Psoas muscle (tissue), 8 donors: ENCODE data around the gene SLC16A12. TPM values are rescaled to one million over a fixed set of nuclear protein-coding genes. Genes with fewer than 3 reads are reported as not detected.

ENCODE experiments used
- ATAC-seq, 4 donors: fragments of 200-7000 bp; cut with Tn5 transposase; one replicate each; pipeline ENCODE4 v1.9.1; 2020; ENCODE audit warnings: moderate library complexity in 3 of 4, mild to moderate bottlenecking in 2 of 4
- DNase-seq, 2 donors: peaks; one replicate each; pipeline ENCODE4 v3.0.0-alpha.2; 2020
- H3K27ac ChIP-seq: fragments of 200-600 bp; one replicate; pipeline ENCODE4 v1.8.0; 2022
- H3K27me3 ChIP-seq, 3 donors: fragments of 200-600 bp in 1 of 3; one replicate each; pipeline versions ENCODE4 v1.6.1 to v1.8.0; 2013 to 2022; ENCODE audit warnings: low read length in 2 of 3, mild to moderate bottlenecking in 2 of 3, moderate library complexity in 1 of 3; ENCODE audit not compliant: insufficient read depth in 3 of 3
- H3K36me3 ChIP-seq, 2 donors: fragments of 200-600 bp in 1 of 2; one replicate each; pipeline versions ENCODE4 v1.6.1 to v1.8.0; 2013 to 2022; ENCODE audit warnings: low read depth in 1 of 2, mild to moderate bottlenecking in 1 of 2, moderate library complexity in 1 of 2; ENCODE audit not compliant: insufficient read depth in 1 of 2
- H3K4me1 ChIP-seq: fragments of 200-600 bp; one replicate; pipeline ENCODE4 v1.8.0; 2022
- H3K4me3 ChIP-seq: fragments of 200-600 bp; one replicate; pipeline ENCODE4 v1.8.0; 2022; ENCODE audit warnings: mild to moderate bottlenecking
- H3K9me3 ChIP-seq: fragments of 200-600 bp; one replicate; pipeline ENCODE4 v1.8.0; 2022
- WGBS, 3 donors: extraction: QIAGEN DNeasy Blood & Tissue Kit; methylation state at CpG; one replicate each; pipeline versions ENCODE4 v1.1.6 to v1.1.7; 2013; 5-methylcytosine and 5-hydroxymethylcytosine counted together
- intact Hi-C, 2 donors: fragments of 100-400 bp; cut with DNase I; formaldehyde crosslinking; loops; one replicate each; pipeline versions ENCODE4 v1.11.0 to v1.14.2; 2022
- polyA plus RNA-seq, 3 donors: library from polyadenylated mRNA; stranded (reverse); fragments of 200-250 nt; gene quantifications; one replicate each; pipeline ENCODE4 v1.2.3, GENCODE V29; 2013
- total RNA-seq, 4 donors: library from RNA; stranded (reverse); fragmentation: NEBNext Ultra II Directional in 2 of 4; extraction: Animal tissue kit (Norgen Biotek cat#: 25700) in 2 of 4; gene quantifications; one replicate each; pipeline versions ENCODE4 v1.2.1 to v1.2.4, GENCODE V29; 2021 to 2023
- TF ChIP-seq, protein P1 (sequence below): fragments of 200-600 bp; IDR thresholded peaks from one replicate; pipeline ENCODE4 v1.8.0; 2022; ENCODE audit warnings: antibody characterized with exemption
- donor health status: healthy with polysubstance abuse.
- donor health status: DM: no; HTN: no; CAD: no; lungs with moderate emphysema.
- donor health status: Bipolar disorder and iron deficiency.
- donor health status: healthy.
- donor health status: DM: yes; HTN: yes; CAD: no.
- donor health status: DM: no; HTN: no; CAD: no.
- donor health status: DM: no; HTN: no; CAD: no.
- donor health status: DM: yes; HTN: yes; CAD: no.

SLC16A12 gene
- total and polyA plus RNA-seq, 7 donors, result 0.74 to 1.9 (median 1.2) TPM

GRCh38 chr10:89382757-89383156 is 152.6 kb downstream of the SLC16A12 start:
- Histone ChIP-seq H3K27ac (no peak overlapping the region), H3K36me3 (no peaks in the 10 kb centered on the region), H3K4me3 (no peak overlapping the region), H3K4me1 (no peaks in the 10 kb centered on the region), H3K27me3 (no peaks in the 10 kb centered on the region), H3K9me3 (no peaks in the 10 kb centered on the region)
- WGBS, 3 donors, result 90 to 96% (median 93%) methylated on average over 1 of the region's 1 CpG
- TF ChIP-seq, protein P1, sequence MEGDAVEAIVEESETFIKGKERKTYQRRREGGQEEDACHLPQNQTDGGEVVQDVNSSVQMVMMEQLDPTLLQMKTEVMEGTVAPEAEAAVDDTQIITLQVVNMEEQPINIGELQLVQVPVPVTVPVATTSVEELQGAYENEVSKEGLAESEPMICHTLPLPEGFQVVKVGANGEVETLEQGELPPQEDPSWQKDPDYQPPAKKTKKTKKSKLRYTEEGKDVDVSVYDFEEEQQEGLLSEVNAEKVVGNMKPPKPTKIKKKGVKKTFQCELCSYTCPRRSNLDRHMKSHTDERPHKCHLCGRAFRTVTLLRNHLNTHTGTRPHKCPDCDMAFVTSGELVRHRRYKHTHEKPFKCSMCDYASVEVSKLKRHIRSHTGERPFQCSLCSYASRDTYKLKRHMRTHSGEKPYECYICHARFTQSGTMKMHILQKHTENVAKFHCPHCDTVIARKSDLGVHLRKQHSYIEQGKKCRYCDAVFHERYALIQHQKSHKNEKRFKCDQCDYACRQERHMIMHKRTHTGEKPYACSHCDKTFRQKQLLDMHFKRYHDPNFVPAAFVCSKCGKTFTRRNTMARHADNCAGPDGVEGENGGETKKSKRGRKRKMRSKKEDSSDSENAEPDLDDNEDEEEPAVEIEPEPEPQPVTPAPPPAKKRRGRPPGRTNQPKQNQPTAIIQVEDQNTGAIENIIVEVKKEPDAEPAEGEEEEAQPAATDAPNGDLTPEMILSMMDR, result no peak
- ATAC-seq (no peak), DNase-seq (no peak)
- intact Hi-C loops, result loop anchor here in 1 of 2 donors (5.0 kb wide), 1 partner anchor 1365 kb away; no protein-coding TSS in a partner anchor

Other genes starting within 250 kb of the SLC16A12 start
- gene IFIT2, start 233.5 kb downstream of the SLC16A12 start, total RNA-seq, result 1 to 10 TPM; 1.2 to 4.2 (median 1.6) TPM
- 1 to 10 TPM; 1.2 to 1.4 (median 1.3) TPM for gene IFIT2, start 233.5 kb downstream of the SLC16A12 start, polyA plus RNA-seq
- 1 to 10 TPM; 2.7 to 7.1 (median 5.5) TPM for gene IFIT3, start 207.6 kb downstream of the SLC16A12 start, total RNA-seq
- 1 to 10 TPM; 2.0 to 4.6 (median 2.6) TPM for gene IFIT3, start 207.6 kb downstream of the SLC16A12 start, polyA plus RNA-seq
- gene IFIT1B, start 157.5 kb downstream of the SLC16A12 start, total RNA-seq, result 1 to 10 TPM in 1 of 4 donors, not detected in 3; 1.4 TPM
- gene IFIT1B, start 157.5 kb downstream of the SLC16A12 start, polyA plus RNA-seq, result not detected
- 10 to 100 TPM in 1 of 4 donors, 1 to 10 TPM in 3; 1.6 to 22.5 (median 4.3) TPM for gene IFIT1, start 143.0 kb downstream of the SLC16A12 start, total RNA-seq
- gene IFIT1, start 143.0 kb downstream of the SLC16A12 start, polyA plus RNA-seq, result 1 to 10 TPM; 1.8 to 4.2 (median 2.7) TPM
- 1 to 10 TPM; 2.8 to 6.9 (median 3.9) TPM for gene IFIT5, start 121.0 kb downstream of the SLC16A12 start, total RNA-seq
- gene IFIT5, start 121.0 kb downstream of the SLC16A12 start, polyA plus RNA-seq, result 1 to 10 TPM; 2.0 to 5.2 (median 2.5) TPM
- gene PANK1, start 109.6 kb upstream of the SLC16A12 start, total RNA-seq, result 10 to 100 TPM in 3 of 4 donors, 1 to 10 TPM in 1; 3.5 to 17.0 (median 11.8) TPM
- gene PANK1, start 109.6 kb upstream of the SLC16A12 start, polyA plus RNA-seq, result 1 to 10 TPM in 2 of 3 donors, under 1 TPM in 1; 0.91 to 6.3 (median 4.8) TPM
- under 1 TPM; 0.54 to 0.84 (median 0.72) TPM for gene KIF20B, start 166.0 kb upstream of the SLC16A12 start, total RNA-seq
- under 1 TPM; 0.18 to 0.57 (median 0.49) TPM for gene KIF20B, start 166.0 kb upstream of the SLC16A12 start, polyA plus RNA-seq